Measurements from ENCODE around the gene GNG4.
"Not testable (repeated sequence)": the region's sequence is repeated elsewhere in the genome, so short reads cannot be mapped to it uniquely, and the experiment has no call there.

The GNG4 gene

DNA sequence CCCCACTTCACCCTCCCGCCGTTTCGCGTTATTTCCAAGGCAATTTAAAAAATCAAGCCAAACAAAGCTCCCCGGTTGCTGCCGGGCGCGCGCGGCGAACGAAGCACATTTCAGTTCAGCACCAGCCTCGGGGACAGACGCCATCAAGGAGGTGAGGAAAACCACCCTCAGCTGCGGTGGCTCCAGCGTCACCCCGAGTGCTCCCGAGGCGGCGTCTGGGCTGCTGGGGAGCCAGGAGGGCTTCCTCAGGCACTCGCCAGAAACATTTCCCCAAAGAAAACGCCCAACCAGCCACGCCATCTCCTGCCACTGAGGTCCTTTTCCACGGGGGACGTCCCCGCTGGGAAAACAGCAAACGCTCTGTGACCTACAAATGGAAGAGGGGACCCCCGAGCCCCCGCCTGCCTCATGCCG is 623 bp downstream of the GNG4 start:
- DNase-seq: peak in 1 of 2 experiments; percentile 13

DNA sequence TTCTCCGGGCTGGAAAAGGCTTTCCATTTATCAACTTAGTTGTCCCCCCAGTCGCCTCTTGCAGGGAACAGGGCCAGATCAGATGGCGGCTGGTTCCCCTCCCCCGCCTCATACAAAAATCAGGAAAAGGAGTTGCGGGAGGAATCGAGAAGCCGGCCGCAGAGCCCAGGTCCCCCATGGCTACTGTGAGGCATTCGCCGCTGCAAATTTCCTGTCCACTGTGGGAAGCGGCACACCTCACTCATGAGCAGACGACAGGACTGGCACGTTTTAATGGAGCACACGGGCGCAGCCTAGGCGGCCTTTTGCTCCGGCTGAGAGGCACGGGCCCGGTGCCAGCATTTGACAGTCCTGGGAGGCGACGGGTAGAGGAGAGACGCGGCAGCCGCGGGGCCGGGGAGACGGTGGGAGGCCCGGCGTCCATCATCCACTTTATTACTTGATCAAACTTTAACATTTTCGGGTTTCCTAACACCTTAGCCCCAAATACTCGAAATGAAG is 1.1 kb downstream of the GNG4 start:
- DNase-seq: peak in 1 of 2 experiments; percentile 22

DNA sequence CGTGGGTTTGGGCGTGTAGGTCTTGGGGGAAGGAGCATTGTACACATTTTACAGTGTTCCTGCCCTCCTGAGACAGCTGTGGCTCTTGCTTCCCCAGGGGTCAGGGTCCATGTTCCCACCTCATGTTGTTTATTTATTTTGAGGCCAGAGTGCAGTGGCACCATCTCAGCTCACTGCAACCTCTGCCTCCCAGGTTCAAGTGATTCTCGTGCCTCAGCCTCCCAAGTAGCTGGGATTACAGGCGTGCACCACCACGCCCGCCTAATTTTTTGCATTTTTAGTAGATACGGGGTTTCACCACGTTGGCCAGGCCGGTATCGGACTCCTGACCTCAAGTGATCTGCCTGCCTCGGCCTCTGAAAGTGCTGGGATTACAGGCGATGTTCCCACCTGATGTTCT is 2.0 kb downstream of the GNG4 start:
- DNase-seq: not testable (repeated sequence)

DNA sequence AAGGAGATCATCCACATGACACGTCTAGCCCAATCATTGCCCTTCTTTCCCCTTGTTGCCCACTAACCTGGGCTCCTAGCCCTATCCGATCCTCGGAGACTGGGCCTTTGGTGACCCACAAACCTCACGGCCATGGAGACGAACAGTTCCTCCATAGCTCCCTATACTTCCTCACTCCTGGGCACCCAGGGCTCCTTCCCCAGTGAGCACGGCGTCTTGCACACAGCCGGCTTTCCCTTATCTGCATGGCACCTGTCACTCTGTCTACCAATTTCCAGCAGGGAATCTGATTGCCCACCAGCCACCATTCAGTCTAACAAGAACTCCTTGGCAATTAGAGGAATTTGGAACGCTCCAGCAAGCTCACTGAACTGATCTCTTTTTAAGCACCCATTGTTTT is 3.1 kb downstream of the GNG4 start:
- DNase-seq: no peak

DNA sequence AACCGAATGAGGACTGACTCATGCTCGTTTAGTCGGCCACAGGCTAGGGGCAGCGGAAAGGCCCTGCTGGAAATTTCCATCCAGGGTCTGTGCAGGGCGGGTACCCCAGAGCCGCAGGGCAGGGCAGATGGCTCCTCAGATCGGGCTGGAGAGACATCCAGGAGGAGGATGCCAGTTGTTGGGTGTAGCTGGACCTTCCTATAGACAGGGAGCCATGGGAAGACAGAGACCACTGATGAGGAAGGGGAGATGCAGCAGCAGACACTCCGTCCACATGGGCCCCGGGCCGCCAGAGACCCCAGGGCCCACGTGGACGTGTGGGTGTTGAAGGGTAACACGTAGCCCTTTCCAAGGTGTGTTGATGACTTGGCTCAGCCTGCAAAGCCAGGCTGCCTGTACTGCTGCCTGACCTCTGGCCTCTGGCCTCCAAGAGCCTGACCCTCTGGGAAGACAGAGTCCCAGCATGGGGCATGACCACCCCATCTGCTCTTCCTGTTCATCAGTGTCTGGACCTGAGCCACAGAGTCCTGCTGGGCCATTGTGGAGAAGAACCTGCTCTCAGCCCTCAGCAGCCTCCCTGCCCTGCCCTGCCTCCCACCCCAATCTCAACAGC is 4.8 kb downstream of the GNG4 start:
- no peak for DNase-seq

DNA sequence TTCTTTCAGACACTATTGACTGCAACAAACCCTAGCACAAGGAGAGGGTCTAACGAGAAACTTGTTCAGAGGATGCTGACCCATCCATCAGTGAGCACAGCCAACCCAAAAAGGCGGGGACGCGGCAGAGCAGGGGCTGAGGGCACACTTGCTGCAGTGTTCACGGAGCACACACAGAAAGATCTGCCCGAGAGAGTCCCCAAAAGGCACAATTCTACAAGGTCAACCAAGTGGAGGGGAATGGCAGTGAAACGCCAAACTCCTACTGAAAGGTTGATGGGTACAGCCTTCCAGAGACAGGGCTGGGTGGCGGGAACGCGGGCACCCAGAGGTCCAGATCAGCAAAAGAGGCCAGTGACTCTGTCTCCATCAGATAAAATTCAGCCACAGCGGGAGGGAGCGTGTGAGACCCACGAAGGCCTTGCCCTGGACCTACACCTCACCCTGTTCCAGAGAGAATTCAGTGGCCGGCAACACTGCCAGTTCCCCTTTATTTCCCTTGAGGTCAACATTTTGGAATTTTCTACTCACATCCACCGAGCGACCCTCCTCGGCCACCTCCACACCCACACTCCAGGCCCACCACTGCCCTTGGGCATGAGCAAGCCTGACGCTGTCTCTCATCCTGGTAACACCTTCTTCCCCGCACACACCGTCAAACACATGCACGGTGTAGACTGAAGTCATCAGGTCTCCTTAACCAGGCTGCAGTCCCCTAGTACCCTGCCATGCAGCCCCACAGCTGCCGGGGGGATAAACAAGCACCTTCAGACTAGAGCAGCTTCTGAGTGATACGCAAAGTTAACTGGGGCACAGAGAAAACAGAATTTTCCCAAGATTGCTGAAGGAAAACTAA is 5.5 kb downstream of the GNG4 start:
- no peak for DNase-seq

DNA sequence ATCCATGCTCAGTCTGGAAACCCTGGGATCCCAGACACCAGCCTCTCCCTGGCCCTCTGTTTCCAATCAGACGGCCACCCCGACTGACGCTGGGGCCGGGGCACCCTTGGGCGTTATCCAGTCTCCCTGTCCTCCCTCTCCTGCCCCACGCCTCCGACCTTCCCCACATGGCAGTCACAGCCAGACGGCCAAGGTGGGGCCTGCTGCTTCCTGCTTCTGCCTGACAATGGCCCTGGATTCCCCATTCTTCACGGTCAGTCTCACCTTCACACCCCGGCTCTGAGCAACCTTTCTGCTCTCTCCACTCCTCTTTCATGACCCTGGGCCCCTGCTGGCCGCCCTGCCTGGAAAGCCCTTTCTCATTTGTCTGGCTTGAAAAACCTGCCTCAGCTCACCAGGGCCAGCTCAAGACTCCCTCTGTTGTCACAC is 6.6 kb downstream of the GNG4 start:
- no peak for DNase-seq

DNA sequence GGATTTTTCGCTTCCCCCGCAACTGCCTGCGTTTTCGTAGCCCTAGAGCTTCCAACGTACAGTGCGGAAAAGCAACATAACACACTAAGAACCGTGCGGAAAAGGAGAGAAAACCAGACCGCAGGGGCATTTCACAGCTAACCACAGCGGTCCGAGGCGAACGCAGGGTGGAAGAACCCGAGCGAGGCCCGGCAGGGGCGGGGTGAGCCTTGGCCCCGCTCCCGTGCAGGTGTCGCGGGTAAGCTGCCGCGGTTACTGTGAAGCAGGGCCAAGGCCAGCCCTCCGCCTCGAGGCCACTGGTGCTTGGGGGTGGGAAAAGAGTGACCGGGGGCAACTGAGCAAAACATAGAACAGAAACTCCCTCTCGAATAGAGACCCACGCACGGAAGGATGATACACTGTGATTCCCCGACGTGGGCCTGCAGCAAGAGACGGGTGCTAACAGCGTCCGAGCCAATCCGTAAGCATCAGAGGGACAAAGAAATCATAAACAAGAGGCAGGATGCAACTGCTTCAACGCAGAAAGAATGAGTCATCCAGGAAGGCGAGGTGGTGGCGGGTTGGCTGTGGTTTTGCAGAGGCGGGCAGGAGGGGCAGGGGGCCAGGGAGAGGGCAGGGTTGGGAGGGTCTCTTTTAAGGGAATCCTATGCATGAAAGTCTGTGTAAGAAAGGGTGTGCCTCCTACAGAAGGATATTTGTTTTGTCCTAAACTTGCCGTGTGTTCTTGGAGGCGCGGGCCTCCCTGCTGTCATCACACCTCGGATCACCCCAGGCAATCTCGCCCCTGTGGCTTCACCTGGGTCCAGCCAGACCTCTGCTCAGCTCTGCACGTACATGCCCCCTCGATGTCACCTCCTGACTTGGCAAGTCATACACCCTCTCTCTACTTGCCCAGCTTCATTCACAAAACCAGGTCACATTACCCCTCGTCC is 7.3 kb downstream of the GNG4 start:
- no peak for DNase-seq

DNA sequence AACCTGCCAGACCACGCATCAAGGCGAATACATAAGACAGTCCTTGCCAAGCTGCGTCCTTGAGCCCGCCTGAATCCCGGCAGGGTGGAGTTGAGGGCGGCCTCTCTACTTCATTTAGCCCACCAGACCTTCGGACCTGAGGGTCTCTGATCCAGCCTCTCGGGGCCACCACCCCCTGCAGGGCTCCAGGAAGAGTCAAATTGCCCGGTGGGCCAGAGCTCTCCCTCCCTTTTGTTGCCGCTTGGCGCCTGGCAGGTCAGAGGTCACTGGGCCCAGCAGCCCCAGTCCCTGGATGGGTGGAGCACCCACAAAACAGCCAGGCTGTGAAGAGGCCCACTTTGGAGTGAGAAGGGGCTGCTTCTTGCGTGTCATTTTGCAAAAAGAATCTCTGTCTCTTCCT is 9.0 kb downstream of the GNG4 start:
- no peak for DNase-seq

DNA sequence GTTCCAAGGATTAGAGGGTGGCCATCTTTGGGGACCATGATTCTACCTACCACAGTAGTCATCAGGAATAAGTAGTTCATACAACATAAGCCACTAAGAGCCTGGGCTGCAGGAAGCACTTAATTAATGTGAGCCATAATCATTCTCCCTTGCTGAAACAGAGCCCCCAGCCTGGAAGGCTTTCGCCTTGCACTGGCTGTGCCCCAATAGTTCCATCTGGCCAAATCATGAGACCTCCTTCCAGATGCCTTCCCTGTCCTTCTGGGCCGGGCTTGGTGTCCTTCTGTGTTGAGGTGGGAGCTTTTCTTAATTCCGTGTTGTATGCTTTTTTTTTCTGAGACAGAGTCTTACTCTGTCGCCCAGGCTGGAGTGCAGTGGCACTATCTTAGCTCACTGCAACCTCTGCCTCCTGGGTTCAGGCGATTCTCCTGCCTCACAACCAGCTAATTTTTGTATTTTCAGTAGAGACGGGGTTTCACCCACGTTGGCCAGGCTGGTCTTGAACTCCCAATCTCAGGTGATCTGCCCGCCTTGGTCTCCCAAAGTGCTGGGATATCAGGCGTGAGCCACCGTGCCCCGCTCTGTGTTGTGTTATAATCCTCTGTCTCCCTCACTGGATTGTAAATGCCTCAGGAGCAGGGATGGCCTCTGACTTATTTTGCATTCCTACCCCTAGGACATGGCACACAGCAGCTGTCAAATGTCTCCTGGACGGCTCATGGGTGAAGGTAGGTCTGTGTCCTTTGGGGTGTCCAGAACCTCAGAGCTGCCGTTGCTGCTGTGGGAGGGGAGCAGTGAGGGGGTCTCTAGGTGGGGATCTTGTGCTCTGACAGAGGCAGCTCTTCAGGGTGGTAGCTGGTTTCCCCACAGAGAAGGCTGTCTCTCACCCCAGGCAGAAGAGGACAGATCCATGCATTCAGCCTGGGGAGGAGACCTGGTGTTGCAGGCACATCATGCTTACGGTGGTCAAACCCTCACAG is 10.1 kb downstream of the GNG4 start:
- DNase-seq: no peak

DNA sequence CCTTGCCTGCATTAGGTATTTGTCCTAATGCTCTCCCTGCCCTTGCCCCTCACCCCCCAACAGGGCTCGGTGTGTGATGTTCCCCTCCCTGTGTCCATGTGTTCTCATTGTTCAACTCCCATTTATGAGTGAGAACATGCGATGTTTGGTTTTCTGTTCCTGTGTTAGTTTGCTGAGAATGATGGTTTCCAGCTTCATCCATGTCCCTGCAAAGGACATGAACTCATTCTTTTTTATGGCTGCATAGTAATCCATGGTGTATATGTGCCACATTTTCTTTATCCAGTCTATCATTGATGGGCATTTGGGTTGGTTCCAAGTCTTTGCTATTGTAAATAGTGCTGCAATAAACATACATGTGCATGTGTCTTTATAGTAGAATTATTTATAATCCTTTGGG is 11.0 kb downstream of the GNG4 start:
- DNase-seq: not testable (repeated sequence)

DNA sequence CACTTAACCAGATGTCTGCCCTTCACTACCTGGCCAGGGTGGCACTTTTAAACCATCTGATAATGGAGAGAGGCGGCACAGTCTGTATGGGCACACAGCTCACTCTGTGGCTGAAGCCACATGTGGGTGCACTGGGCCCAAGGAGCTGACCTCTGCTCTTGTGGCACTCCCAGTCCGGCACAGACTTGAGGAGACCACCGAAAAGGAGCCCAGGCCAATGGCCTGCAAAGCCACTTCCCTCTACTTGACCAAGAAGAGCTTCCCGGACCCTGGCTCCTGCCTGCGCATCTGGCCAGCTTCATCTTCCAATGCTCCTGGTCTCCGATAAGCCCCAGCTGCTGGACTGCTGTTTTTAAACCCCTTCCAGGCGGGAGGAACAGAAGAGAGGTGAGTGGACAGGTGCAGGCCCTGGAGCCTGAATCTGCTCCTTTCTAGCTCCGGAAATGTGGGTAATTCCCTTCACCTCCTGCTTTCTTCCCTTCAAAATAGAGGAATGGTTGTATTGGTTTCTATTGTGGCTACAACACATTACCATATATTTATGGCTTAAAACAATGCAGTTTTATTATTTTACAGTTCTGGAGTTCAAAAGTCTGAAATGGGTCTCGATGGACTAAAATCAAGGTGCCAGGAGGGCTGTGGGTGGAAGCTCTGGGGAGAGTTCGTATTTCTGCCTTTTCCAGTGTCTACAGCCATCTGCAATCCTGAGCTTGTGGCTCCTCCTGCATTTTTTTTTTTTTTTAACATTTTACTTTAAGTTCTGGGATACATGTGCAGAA is 11.6 kb downstream of the GNG4 start:
- DNase-seq: no peak

DNA sequence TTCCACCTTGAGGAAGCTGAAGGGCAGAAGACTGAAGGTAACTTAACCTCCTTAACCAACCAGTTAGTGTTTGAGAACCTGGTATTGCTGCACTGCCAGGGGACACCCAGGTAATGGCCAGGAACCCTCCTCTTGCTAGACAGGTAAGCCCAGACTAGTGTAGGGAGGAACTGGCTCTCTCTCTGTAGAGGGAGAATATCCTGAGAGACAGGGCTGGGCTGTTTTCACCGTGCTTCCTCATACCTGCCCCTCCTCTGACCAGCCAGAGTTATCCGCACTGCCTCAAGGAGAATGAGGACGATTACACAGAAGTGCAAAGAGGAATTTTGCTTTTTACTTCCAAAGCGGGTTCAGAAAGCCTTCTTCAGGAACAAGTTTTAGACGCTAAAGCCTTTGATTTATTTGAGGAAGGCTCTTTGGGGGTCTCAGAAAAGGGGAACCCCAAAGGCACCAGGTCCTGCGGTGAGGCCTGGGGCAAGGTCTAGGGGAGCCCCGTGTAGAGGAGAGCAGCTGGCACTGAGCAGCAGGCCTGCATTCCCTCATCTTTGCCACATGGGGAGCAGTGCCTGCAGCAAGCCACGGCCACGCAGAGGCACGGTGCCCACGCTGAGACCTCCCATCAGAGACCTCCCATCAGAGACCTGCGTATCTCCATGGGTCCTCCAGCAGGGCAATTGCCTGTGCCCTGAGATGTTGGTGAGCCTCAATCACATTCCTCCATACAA is 13.5 kb downstream of the GNG4 start:
- DNase-seq: no peak

DNA sequence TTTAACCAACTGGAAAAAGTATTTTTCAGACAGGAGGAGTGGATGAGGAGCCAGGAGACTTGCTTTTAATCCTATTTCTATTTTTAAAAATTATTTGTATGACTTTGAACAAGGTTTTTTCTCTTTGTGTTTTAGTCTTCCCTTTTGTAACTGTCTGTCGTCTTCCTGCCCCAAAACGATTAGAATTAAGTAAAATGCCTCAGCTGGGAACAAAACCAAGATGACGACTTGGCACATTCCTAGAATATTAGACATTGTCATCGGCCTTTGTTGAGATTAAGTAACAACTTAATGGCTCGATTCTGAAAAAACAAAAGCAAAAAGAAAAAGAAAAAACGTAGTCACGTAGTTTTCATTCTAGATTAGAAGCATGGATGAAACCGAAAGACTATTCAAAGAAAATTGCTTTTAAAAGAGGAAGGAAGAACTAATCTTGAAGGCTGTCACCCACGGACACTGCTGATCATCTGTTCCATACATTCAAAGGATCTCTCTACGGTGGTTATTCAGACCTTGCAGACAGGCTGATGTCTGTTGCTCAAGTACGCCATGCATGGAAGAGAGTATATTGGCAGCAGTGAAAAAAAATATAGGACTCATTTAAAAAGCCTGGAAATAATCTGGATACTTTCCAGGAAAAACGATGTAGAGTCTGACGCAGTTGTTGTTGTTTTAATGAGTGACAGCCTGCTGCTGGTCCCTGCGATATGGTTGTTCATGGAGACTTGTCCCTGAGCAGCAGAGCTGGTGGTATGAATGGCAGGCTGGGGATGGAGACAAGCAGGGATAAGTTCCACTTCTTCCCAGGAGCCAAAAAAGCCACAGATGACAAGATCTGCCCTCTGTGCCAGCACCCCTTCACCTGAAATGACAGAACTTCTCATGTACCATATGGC is 16.8 kb downstream of the GNG4 start:
- DNase-seq: no peak

DNA sequence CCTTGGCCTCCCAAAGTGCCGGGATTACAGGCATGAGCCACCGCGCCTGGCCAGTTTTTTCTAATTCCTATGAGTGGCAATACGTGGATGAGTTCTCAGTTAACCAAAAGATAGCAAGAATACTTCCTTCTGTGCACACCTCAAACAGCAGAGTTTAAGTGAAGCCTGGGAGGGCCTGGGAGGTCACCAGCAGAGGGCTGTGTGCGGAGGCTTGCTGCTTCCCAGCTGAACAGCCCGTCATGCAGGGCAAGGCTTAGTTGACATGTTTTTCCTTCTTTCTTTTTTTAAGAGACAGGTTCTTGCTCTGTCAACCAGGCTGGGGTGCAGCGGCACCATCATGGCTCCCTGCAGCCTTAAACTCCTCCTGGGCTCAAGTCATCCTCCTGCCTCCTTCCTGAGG is 17.8 kb downstream of the GNG4 start:
- no peak for DNase-seq

DNA sequence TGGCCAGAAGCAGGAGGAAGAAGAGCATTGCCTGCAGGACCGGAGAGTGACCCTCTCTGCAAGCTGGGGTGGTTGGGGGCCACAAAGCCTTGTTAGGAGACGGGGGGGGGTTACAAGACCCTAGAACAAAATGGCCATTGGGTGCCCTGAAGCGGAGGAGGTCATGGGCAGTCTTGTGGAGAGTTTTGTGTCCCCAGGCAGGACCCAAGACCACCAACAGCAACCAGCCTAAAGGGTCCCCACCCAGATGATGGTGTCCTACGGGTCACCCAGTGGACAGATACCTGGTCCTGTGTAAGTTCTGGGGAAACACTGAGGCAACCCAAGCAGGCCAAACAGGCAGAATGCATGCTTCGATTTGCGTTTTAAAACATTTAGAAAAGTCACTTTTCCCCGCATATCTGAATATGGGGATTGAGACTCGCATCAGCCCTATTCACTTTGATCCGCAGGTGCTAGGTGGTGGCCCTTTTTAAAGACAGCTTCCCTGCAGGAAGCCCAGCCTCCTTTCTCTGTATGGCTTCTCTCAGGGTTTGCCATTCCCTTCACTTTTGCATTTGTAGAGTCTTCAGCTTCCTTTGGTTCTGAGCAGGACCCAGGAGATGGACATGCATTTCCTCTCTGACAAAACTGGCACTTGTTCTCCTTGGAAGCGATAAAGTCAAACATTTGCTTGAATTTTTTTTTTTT is 21.1 kb downstream of the GNG4 start:
- no peak for DNase-seq

DNA sequence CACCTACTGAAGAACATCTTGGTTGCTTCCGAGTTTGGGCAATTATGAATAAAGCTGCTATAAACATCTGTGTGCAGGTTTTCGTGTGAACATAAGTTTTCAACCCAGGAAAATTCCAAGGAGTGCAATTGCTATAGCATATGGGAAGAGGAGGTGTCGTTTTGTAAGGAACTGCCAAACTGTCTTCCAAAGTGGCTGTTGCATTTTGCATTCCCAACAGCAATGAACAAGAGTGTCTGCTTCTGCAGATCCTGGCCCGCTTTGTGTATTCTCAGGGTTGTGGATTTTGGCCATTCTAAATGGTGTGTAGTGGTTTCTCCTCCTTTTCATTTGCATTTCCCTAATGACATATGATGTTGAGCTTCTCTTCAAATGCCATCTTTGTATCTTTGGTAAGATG is 23.8 kb downstream of the GNG4 start:
- no peak for DNase-seq

DNA sequence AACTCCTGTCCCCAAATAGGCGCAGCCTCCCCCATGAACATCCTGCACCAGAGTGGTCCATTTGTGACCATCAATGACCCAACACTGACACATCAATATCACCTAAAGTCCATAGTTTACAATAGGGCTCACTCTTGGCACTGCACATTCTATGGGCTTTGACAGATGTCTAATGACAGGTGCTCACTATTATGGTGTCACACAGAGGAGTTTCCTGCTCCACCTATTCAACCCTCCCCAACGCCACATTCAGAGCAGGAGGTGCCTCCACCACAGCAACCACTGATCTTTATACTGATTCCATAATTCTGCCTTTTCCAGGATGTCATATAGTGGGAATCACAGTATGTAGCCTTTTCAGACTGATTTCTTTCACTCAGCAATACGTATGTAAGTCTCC is 24.2 kb downstream of the GNG4 start:
- no peak for DNase-seq
